ENCODE measurements around the gene ACOXL. TPM values are rescaled to one million over a fixed set of nuclear protein-coding genes. Genes with fewer than 3 reads are reported as not detected.

Gene ACOXL
- total and polyA plus RNA-seq, 2 of the 8 experiments (the other 6 are each of a cell fraction or from before 2014, with no cell fraction given): 11.4 to 20.6 TPM

DNA sequence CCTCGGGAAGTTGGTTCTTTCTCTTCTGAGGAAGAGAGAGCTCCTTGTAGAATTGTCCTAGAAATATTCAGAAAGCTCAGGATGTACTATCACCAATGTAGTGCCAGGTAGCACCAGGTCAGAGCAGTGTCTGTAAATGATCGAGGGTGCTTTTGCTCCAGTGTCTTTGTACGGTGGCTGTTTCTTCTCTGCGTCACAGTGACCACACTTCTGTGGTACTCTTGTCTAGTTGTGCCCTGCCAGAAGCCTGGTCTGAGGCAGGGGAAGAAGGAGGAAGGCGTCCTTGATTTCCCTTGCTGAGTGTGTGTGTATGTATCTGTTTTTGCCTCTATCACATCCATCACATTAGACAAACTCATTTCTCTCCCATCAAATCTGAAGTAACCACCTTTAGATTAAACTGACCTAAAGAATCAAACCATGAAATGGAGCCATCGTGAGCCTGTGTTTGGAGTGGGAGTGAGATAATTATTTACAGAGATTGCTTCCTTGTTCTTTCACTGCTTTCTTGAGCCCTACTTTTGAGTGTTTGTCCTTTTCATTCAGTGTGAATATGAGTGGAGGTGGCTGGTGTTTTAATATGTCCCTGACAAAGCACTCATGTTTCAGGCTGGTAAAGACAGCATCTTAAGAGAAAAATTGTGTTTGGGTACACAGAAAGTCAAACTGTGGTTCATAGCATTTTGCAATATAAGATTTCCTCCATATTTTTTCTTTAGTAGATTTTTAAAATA is 97.2 kb downstream of the ACOXL start (continued):
- TF ChIP-seq CHD7 (IDR thresholded peaks at IDR 0.05; ENCODE audit: insufficient replicate concordance, low read length) (no peak), POLR2AphosphoS5 (IDR thresholded peaks at IDR 0.05; ENCODE audit: low read depth, low read length) (no peak), SIX5 (IDR thresholded peaks at IDR 0.05; ENCODE audit: low read depth, low read length) (no peak), CREB1 (IDR thresholded peaks at IDR 0.05) (no peak), JUN (IDR thresholded peaks at IDR 0.05; ENCODE audit: low read depth, low read length) (no peak), JUND (IDR thresholded peaks at IDR 0.05; ENCODE audit: low read length) (no peak), MAFK (IDR thresholded peaks at IDR 0.05; ENCODE audit: low read depth, low read length) (no peak), EZH2 (IDR thresholded peaks at IDR 0.05; ENCODE audit: low read depth, low read length, severe bottlenecking) (no peak)
- TF ChIP-seq, protein P1, sequence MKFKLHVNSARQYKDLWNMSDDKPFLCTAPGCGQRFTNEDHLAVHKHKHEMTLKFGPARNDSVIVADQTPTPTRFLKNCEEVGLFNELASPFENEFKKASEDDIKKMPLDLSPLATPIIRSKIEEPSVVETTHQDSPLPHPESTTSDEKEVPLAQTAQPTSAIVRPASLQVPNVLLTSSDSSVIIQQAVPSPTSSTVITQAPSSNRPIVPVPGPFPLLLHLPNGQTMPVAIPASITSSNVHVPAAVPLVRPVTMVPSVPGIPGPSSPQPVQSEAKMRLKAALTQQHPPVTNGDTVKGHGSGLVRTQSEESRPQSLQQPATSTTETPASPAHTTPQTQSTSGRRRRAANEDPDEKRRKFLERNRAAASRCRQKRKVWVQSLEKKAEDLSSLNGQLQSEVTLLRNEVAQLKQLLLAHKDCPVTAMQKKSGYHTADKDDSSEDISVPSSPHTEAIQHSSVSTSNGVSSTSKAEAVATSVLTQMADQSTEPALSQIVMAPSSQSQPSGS (IDR thresholded peaks at IDR 0.05; ENCODE audit: low read length): no peak
